ENCODE results near the gene DNM3.

DNM3 gene

DNA sequence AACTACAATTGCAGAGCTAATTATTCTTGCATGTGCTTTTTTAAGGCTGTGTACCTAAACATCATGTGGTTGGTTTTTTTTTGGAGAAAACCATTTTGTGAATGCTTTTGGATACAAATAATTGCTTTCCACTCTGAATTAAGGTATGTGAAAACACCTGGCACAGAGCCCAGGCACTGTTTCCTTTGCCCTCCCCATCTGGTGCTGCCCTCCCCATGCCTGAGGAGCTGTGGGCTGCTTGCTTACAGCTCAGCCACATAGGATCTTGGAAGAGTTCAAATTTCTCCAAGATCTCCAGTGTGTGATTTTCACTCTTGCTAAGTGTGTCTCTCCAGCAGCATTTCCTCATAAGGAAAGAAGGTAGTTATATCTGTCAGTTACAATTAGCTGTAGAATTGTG, 27.8 kb downstream of the DNM3 start:
- DNase-seq (ENCODE audit: low read depth, low spot score) = no peak

DNA sequence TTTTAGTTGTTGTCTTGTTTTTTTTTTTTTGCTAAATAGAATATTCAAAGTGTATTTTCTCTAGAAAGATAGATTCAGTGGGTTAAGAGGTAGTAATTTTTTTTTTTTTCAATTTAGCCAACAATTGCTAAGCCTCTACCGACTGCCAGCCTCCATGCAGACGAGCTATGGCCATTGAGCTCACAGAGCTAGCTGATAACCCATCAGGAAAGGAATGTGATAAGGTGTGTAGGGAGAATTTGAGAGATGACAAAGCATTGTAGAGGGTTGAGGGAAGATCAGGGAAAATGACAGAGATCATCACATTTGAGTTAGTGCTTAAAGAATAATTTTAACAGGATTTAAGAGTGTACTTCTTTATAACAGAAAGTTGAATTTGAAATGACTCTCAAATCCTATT, 30.6 kb downstream of the DNM3 start:
- DNase-seq (ENCODE audit: low read depth, low spot score) = no peak

DNA sequence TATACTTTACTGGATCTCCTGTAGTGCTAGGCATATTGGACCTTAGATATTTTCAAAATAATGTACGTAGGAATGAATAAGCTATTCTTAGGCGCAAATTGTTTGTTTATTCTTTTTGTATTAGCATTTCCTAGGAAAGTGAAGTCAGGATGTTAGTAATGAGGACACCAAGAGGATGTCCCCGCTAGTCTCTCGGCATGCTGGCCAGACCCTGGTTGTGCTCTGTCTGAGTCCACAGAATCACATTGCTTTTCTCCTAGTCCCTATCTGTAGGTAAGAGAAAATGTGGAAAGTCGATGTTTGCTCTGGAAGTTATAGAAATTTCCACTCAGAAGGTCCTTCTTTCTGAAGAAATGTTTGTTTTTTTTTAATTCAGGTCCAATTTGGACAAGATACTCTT, 31.1 kb downstream of the DNM3 start:
- DNase-seq (ENCODE audit: low read depth, low spot score) = no peak

DNA sequence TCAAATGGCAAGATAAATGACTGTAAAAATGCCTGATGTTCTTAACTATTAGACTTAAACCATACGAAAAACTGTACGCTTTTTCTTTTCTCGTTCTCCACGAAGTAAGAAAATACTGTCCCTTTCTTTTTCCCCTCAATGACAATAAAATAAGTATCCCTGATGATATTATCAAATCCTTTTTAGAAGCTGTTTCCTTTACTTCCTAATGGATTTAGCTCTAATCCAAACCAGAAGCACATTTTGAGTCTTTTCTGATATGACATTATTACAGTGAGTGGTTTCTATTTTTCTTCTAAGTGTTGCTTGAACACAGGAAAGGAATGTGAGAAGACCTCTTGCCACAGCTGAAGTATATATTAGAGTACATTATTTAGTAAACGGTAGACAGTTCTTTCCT, 32.4 kb downstream of the DNM3 start:
- DNase-seq (ENCODE audit: low read depth, low spot score) = no peak

DNA sequence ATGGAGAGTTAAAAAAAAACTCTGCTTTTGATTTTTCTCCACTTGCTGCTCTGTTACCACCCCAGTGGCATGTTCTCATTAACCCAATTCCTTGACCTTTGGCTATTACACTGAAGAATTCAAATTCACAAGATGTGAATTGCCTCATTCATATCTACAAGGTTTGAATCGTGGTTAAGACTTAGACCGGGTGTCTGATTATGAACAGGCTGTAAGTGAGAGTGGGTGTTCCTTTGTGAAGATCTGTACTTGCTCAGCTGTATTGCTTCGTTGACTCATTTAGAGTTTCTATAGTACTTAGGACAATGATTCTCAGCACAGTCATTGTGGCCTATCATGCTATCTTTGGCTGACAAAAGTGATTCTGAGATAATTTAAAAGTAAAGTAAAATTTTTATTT, 36.4 kb downstream of the DNM3 start:
- no peak for DNase-seq (ENCODE audit: low read depth, low spot score)

DNA sequence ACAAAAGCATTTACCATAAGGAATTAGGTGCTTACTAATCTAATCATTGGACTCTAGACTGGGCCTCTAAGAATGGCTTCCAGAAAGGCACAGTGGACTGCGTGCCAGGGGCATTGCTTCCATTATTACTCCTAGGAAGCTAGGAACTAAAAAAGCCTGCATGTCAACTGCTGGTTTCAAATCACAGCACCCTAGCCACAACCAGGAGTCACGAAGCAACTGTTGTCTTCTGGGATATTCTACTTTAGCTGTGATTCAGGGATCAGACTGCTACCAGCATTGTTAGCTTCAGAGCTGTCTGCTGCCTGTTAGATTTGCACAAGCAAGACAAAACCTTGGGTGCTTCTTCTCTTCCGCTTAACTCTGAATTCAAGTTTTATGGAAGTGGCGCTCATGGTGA, 38.3 kb downstream of the DNM3 start:
- no peak for DNase-seq (ENCODE audit: low read depth, low spot score)

DNA sequence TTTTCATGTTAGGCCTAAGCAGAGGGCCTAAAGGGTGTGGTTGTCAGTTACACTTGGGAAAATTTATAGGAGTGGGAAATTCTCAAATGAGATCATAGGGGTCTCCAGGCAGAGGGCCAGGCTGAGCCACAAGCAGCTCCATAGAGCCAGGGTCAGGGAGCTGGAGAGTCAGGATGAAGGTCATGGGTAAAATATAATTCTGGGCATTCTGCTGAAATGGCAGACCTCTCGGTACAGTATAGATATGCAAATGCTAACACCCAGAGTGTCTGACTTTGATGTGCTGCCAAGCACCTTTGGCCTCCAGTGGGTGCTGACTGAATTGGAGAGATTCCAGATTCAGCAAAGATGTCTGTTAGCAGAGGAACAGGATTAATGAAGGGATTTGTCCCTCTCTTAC, 40.1 kb downstream of the DNM3 start:
- DNase-seq (ENCODE audit: low read depth, low spot score) = no peak

DNA sequence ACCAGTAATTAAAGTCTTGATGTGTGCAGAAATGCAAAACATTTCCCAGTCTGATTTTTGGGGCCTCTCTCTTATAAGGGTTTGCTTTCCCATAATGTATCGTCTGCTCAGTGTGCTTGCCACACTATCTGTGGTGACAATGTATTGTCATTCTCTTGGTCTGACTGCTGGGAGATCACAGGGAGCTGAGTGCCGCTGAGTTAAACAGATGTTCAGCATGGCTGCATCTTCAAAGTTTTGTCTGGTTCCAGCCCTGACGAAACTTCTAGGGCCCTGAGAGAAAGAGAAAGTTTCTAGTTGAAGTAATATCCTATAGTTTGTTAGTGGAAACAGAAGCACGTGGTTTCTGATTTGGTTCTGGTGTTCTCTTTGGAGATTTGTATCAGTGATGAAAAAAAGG, 42.6 kb downstream of the DNM3 start:
- DNase-seq (ENCODE audit: low read depth, low spot score) = no peak

DNA sequence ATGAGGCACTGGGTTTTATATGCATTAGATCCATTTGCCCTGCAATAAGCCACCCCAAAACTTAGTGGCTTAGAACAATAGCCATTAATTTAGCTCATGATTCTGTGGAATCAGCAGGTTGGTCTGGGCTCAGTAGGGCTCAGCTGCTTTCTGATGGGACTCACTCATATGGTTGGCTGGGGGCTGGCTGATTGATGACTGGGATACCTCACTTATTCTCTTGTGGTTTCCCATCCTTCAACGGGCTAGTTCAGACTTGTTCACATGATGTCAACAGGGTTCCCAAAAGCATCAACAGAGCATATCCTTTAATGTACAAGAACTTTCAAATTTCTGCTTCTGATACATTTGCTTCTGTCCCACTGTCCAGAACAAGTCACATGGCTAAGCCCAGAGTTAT, 43.2 kb downstream of the DNM3 start:
- DNase-seq (ENCODE audit: low read depth, low spot score) = no peak

DNA sequence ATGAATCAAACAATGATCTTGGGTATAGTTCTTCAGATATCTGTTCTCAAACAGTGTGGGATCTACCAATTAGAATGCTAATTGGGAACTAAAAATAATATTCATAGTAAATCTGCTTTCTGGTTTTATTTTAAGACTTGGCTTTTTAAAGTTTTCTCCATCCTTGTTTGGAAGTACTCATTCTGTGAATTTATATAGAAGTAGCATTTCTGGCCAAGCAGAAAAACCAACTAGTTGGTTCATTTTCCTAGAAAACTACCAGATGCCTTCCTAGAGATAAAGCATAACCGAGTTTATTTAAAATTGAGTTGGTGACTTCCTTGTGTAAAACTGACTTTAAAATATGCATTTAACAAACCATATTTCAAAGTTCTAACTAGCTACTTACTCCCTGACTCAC, 48.8 kb downstream of the DNM3 start:
- DNase-seq (ENCODE audit: low read depth, low spot score) = no peak

DNA sequence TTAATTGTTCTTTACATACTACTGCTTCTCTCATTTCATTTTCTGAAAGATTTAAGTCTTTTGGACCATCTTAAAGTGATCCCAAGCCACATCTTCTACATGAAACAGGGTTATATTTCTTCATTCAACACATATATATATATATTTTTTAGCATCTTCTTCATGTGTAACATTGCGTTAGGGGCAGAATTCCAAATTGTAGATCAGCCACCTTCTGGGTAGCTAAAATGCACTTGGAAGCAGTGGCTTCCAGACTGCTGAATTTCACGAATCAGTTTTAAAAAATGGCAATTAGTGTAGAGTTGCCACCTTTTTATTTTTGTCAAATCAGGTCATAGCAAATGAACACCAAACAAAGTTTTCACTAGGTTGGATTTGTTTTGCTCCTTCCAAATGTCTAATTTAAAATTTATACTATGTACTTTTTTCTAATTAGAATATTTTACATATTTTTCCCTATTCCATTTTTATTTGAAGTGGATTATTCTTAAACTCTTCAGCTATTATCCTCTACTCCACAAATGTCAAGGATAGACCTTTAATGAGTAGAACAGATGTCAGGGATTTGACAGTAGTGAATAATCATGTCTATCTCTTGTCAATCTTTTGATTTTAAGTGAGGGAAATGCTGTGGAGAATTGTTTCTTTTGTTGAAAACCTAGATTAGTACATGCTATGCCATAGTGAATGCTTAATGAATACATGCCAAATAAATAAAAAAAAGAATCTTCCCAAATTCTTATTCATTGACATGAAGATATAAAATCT, 55.8 kb downstream of the DNM3 start:
- no peak for DNase-seq (ENCODE audit: low read depth, low spot score)

DNA sequence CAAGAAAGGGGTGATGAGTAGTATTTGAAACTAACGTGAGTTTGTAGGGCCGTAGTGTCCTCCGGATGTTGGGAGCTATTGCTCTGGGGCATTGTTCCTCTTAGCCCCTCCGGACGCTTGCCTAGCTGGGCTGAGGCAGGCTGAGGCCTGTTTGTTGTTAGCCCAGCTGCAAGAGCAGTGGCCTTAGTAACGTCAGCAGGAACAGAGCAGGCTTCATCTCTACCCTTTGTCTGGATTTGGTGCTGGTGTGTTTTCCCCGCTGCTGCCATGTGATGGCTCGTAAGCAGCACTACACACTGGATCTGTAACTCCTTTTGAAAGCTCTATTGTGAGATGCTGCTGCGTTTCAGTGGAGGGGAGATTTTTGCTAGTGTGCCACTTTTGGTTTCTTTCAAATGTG, 57.6 kb downstream of the DNM3 start:
- DNase-seq (ENCODE audit: low read depth, low spot score) = no peak

DNA sequence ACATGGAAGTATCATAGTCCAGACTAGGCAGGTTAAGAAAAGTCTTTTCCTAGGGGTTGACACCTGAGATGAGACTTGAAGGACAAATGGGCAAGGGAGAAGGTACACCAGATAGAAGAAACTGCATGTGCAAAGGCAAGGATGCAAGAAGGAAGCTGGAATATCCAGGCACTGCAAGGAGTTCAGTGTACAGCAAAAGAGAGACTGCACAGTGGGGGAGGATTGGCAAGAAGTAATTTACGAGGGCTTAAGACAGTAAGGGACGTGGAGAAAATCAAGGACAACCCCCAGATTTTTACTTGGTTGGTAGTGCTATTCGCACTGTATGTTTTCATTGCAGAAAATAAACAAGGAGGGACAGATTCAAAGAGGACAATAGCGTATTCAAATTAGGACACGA, 58.5 kb downstream of the DNM3 start:
- no peak for DNase-seq (ENCODE audit: low read depth, low spot score)

DNA sequence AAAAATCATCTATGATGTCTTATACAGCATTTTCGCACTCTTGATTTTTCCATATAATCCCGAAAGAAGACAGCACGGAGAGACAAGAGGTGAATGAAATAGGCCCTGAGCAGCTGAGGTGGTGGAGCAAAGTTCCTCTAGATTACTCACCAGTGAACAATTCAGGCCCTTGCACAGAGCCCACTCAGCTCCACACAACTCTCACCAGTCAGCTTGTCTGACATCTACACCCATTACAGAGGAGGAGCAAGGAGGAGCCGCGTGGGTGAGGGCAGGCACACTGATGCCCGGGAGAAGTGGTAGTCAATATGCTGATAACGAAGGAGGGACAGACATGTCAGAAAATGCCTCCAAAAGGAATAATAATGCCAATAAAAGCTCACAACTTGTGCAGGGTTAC, 59.9 kb downstream of the DNM3 start:
- no peak for DNase-seq (ENCODE audit: low read depth, low spot score)

DNA sequence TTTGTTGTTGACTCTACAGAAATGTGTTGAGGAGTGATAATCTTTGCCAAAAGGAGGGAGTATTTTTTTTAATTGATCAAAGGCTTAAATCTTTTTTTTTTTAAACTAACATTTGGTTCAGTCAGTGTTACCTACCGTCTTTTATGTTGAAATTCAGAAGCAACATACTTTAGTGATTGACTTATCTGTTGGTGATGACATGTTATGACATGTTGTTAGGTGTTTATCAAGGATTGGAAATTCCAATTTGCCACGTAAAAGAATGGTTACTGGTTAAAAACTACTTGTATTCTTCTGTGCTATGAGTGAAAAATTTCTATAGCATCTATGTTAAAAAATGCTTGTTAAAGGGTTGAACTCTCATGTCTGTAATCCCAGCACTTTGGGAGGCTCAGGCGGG, 61.2 kb downstream of the DNM3 start:
- DNase-seq (ENCODE audit: low read depth, low spot score) = no peak

DNA sequence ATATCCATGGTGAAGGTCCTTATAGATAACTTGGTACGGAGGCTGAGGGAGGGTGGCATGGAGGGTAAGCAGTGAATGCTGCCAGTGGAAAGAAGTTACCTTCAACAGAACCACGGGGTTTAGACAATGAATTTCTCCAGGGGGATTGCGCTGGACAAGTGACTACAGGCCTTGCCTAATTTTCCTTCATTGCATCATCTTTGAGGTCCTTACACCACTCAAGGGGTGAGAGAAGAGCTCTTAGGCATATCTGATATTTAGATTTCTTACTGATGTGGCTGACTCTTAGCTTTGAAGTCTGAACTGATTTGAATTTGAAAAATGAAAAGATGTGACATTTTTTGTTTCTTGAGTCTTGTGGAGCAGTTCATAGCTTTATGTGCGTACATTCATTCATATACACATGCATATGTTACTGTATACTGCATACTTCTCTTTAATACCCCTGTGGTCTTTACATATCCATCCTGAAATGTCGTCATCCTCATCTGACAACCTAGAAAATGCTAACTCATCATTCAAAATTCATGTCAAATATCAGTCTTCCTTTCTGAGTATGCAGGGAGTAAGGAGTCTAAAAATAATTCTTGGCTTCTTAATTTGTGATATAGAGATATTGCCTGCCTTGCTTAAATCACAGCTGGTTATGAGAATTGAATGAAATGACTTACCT, 63.6 kb downstream of the DNM3 start:
- DNase-seq (ENCODE audit: low read depth, low spot score) = no peak

DNA sequence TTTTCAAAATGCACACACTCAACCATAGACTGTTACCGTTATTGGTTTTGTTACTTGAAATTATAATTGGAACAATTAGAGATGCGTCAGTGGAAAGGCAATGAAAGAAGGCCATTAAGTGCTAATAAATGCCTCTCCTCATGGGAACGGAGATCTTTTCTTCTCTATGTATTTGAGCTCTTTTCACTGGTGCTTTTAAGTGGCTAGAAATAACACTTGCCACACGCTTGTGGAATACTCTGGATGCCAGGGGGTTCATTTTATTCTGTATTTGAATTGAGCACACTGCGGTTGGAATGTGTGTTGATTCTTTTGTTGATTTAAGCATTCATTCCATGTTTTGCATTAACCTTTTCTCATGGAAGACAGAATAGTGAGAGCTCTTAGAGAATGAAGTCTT, 68.4 kb downstream of the DNM3 start:
- no peak for DNase-seq (ENCODE audit: low read depth, low spot score)

DNA sequence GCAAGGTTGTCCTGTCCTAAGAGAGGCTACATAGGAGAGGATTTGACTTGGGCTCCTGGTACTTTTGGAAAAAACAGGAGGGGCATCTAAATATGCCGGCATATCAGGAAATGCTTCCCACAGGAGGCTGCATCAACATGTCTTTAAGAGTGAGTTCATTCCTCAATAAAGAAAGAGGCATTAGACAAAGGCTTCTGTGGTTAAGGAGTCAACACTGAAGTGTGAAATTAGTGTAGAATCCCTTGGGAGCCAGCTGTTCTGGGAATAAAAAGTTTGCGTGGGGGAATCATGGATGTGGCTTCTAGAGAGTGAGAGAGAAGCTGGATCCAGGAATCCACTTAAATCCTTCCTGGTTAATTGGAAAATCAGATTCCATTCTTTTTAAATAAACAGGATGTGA, 69.5 kb downstream of the DNM3 start:
- no peak for DNase-seq (ENCODE audit: low read depth, low spot score)

DNA sequence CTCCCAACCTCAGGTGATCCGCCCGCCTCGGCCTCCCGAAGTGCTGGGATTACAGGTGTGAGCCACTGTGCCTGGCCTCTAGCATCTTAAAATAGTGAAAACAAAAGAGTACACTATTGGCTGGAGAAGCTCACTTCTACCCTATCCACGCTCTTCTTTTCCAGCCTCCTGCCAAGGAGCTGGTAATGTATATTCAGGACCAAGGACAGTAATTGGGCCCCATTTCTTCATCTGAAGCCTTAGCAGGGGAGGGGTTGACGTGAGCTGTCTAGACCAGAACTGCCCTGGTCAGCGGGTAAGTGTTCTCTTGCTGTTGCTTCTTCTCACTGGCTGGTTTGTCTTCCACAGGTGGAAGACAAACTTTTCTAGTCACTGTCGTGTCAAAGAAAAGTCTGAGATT, 70.2 kb downstream of the DNM3 start:
- no peak for DNase-seq (ENCODE audit: low read depth, low spot score)

DNA sequence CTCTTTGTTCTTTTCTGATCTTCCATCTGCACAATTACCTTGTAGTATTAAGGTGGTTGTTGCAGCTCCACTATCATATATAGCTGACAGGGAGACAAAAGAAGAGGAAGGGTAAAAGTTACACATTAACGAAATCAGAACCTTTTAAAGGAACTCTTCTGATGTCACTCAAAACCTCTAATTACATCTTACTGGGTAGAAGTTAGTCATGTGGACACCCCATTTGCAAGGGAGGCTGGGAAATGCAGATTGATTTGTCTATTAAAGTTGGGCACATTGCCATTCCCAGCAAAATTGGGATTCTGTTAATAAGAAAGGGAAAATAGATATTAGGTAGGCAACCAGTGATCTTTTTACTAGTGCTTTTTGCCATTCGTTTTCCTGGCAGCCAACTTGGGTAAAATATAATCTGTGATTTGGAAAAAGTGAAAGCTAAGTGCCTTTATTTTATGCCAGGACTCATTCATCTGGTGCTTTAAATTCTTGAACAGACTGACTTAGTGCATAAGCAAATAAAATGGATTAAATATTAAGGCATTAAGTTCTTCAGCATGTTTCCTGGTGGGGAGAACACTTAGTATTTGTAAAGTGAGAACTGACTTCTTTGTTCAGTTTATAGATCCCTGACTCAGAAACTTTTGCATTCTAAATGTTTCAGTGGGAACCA, 71.3 kb downstream of the DNM3 start:
- no peak for DNase-seq (ENCODE audit: low read depth, low spot score)

DNA sequence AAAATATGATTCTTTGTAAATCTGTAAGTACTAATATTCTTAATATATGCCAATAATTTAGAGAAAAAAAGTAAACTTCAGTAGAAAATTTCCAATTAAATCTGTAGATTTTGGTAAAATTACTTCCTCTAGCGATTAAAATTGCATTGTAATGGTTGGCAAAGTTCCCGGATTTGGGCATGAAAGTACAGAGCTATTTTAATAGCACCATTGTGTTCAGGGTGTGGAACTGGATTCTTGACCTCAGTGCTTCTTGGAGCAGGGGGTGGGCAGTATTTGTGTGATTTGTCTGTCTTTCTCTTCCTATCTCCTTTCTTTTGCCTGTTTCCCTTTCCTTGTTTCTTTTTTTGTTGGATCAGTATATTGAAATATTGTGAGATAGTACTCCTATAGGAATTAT, 72.1 kb downstream of the DNM3 start:
- DNase-seq (ENCODE audit: low read depth, low spot score) = no peak

DNA sequence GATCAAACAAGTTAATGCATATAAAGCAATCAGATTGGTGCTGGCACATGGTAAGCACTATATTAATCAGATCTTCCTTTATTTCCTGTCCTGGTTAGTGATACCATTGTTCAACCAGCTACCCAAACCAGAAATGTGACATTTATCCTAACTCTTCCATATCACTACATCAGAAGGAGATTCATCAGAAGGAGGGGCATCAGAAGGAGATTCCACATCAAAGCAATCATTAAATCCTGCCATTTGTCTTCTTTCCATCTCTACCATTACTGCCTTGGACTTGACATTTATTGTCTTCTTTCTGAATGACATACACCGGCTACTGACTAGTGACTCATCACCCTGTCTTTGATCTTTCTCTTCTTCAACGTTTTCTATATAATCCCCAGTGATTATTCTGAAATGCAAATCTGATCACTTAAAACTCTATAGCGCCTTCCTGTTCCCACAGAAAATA, 75.0 kb downstream of the DNM3 start:
- no peak for DNase-seq (ENCODE audit: low read depth, low spot score)

DNA sequence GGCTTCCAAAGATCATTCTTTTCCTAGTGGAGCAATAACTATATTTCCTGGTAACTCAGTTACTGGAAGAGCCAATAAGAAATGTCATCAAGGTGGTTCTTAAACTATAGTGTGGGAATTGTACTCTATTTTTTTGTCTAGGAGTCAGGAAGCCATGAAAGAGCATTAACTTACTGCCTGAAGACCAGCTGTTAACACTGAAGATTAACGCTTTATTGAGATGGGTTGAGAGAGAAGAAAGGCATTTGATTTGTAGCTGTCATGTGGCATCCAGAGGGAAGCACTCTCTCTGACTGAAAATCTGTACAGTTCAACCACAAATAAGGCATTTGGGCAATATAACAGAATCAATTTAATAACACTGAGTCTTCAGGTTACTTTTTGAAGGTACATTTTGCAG, 76.0 kb downstream of the DNM3 start:
- no peak for DNase-seq (ENCODE audit: low read depth, low spot score)

Data from smooth muscle cell of the brain vasculature (primary cell).